HL-60/S4 treated with retinoic acid at 250 ng/mL for 4 days and 3 days (cell line): Measurements from ENCODE around the gene PTPRH.

ENCODE experiments used
- in situ Hi-C: fragments of 300-500 bp; cut with MboI; formaldehyde crosslinking; loops from 2 replicates; pipeline ENCODE4 v1.7.0; 2022; ENCODE audit warnings: low sequenced_read_pairs

Gene PTPRH

DNA sequence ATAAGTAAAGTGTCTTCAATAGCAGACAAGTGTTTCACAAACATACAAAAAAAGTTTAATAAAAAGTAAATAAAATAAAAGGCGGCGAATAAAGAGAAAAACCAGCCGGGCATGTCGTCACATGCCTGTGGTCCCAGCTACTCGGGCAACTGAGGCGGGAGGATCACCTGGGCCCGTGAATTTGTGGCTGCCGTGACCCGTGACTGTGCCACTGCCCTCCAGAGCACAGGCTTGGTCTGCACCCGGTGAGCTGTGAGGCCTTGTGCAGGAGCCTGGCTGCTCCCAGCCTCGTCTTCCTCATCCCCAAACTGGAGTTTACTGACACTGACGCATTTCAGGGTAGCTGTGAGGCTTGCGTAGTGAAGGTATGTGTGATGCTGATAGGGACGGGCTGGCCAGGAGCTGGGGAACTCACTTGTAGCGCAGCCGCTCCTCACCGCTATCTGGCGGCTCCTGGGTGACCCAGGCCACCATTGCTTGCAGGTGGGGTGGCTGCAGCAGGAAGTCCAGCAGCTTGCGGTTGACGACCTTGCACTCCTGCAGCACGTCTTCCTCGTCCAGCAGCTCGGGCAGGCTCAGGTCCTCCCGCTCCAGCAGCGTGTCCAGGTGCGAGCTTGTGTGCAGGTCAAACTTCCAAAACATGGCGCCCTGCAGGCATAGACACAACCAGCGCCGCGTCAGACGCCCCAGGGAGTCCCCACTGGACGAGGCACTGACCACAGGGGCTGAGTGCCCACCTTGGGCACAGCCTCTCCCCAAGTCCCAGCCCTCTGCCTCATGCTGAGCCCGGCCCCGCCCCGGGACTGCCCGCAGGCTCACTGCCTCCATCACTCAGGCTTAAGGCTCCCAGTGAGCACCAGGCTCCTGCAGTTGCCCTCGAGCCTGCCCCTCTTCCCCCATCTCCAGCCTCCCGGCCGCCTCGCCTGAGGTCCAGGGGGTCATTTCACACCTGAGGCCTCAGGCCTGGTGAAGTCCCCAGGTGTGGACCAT is 37.5 kb upstream of the PTPRH start:
- in situ Hi-C loops: no loop called here

GRCh38 chr19:55245236-55245904 is 36.1 kb upstream of the PTPRH start:
- in situ Hi-C loops: no loop called here

DNA sequence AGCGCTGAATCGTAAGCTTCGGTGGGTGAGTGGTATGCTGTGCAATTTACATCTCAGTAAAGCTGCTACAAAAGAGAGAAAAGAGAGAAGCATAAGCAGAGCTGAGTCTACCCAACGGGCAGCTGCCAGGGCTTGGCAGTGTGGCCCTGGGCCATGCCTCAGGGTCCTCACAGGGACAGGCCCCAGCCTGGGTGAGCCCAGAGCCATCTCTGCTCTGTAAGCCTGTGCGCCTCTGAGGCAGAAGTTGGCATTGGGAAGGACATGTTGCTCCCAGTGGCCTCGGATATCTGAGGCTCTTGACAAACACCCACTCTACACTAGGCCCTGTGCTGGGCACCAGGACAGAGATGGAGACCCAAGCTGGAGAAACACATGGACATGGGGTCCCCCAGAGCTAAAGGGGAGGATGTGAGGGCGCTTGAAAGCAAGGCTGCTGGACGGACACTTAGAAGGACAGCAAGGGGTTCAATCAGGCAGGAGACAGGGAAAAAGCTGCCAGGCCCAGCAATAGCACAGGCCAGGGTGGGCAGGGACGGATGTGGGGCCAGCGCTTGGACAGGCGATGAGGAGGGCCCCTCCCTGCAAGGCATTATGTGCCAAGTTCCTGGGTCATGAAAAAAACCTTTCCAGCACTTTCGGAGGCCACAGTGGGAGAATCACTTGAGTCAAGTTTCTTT is 34.8 kb upstream of the PTPRH start:
- in situ Hi-C loops: no loop called here

DNA sequence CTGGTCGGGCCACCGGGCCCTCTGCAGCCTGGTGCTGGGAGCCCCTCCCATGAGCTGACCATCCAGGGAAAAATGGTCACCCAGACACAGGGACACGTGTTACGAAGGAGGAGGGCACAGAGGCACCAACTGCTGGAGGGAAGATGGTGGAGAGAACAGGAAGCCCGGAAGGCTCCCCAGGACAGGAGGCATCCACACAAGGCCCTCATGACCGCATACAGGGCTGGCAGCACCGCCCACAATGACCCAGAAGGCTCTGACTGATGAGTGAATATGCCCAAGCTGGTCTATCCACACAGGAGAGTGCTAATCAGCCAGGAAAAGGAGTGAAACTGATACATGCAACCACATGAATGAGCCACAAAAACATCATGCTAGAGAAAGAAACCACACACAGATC is 33.2 kb upstream of the PTPRH start:
- in situ Hi-C loops: no loop called here

DNA sequence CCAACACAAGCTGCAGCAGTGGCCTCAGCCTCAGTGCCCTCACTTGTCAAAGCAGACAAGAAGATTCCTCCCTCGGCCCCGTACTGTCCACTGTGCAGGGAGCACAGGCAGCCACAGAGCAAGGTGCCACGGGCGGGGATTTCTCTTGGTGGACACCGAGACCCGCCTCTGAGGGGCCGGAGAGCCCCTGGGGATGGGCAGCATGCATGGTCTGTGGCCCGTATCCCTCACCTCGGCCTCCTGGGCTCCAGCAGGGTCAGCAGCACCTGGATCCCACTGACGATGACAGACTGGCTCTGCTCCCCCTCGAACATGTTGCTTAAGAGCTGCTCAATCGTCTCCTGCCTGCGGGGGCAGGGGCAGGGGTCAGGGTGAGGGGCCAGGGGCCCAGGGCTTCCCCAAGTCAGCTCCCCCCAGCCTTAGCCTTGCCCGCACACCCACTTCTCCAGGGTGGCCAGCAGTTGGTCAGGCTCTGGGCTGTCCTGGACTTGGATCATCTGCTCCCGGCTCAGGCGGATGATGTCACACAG is 32.7 kb upstream of the PTPRH start:
- in situ Hi-C loops: no loop called here

- in situ Hi-C loops: no loop called here
Measured at GRCh38 chr19:55241143-55241934, 32.0 kb upstream of the PTPRH start.

DNA sequence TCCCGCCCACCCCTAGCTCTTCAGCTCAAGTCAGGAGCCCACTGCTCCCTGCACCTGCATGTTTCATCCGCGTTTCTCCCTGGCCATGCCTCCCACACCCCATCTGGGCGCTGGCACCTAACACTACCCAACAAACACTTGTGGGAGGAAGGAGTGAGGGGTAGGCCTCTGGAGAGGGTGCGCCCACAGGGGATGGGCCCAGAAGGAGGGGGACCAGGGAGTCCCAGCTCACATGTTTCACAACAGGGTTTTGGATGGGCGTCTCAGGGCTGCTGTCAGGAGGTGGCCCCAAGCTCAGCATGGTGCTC is 31.4 kb upstream of the PTPRH start:
- in situ Hi-C loops: no loop called here

DNA sequence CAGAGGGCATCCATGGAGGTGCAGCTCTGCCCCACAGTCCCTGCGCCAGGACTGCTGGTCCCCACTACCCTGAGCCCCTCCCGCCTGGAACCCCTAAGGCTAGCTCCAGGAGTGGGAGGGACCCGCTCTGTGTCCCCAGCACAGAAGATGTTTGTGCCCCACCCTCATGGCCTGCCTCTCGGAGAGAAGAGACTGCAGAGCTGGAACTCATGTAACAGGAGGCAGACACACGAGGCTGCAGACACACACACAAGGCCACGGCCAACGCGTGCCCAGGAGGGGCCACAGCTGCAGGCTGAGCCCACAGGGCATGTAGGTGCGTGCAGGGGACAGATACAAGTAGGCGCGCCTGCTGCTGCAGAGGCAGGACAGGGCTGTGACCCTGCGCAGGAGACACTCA is 29.7 kb upstream of the PTPRH start:
- in situ Hi-C loops: no loop called here

GRCh38 chr19:55238030-55238429 is 28.7 kb upstream of the PTPRH start:
- in situ Hi-C loops: no loop called here

- in situ Hi-C loops: no loop called here
Measured at GRCh38 chr19:55232986-55233385, 23.7 kb upstream of the PTPRH start.

- in situ Hi-C loops: no loop called here
Measured at GRCh38 chr19:55232286-55232602, 22.9 kb upstream of the PTPRH start.

DNA sequence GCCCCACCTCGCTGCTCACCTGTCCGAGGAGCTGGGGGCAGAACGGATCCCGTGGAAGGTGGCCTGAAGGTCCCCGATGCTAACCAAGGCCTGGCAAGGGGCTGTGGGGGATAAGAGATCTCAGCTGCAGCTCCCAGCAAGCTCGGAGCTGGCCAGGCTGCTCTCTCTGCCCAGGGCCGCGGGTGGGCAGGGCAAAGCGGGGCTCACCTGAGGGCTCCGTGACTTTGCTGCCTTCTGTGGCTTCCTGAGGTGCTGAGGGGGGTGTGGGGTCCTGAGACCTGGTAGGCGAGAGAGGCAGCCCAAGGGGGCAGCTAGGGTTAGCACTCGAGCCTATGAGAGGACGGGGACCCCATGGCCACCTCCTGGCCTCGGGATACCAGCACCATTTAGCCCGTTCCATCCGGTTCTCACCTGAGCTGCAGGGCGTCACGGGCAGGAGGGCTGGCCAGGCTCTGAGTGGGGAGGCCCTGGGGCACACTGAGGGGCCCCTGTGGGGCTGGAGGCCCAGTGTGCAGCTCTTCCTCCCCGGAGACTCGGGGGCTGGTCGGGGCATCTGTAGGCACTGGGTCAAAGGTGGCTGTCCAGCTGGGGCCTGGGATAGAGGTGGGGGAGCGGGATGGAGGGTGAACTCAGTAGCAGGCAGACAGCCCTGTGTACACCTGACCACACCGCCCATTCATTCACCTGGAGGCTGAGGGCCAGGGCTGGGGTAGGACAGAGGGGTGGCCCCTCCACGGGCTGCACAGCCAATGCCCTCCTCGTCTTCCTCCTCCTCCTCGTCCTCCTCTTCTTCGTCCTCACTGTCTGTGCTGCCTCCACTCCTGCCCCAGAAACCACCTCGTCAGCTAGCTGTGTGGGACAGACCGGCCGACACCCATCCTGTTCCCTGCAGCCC is 22.3 kb upstream of the PTPRH start:
- in situ Hi-C loops: no loop called here

GRCh38 chr19:55230780-55231179 is 21.5 kb upstream of the PTPRH start:
- in situ Hi-C loops: no loop called here

DNA sequence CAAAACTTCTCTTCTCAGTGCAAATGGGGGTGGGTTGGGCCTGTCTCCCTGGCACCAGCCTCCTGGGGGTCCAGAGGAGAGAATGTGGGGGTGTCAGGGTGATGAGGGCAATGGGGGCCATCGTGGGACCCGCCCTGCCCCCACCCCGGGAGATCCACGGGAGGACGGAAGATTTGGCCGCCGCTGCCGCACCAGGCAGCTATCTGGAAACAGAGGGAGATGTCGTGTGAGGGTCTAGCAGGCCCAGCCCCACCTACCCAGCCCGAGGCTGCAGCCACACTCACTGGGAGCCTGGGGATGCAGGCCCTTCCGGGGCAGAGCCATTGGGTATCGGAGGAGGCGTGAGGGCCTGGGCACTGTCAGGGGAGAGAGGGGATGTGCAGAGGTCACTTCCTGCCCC is 21.0 kb upstream of the PTPRH start:
- in situ Hi-C loops: no loop called here

- in situ Hi-C loops: no loop called here
Measured at GRCh38 chr19:55229789-55230182, 20.5 kb upstream of the PTPRH start.

- in situ Hi-C loops: no loop called here
Measured at GRCh38 chr19:55229145-55229788, 20.0 kb upstream of the PTPRH start.

- in situ Hi-C loops: no loop called here
Measured at GRCh38 chr19:55228403-55229031, 19.2 kb upstream of the PTPRH start, which contains the start of gene TMEM86B. TMEM86B (minus strand) TSS chr19:55228763; CDS start chr19:55228741, 22 bp downstream.

- in situ Hi-C loops: no loop called here
Measured at GRCh38 chr19:55228015-55228391, 18.7 kb upstream of the PTPRH start.
